NCI-H2107 treated with DMSO at 0.1 percent for 48 hours (cell line): ENCODE results near the gene ITSN1.

Experiments used
- DNase-seq: peaks from one replicate; lab custom pipeline; 2025; ENCODE audit not compliant: unreplicated experiment; lab: John Stamatoyannopoulos, UW

The ITSN1 gene

DNA sequence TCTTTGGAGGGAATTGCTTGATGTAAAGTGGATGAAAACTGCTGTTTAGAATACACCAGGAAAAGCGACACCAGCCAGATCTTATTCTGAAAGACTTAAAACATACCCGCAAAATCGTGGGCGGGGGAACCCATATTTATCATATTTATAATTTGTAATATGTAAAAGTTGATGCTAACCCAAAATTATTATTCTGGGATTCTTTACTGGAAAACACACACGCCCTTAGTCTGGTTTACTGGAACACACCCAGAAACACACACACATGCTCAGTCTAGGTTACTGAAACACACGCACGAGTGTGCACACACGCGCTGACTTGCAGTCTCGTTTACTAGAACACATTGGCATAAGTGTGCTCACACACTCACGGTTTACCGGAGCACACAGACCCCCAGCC lies 240.8 kb downstream of the ITSN1 start:
- no peak for DNase-seq

DNA sequence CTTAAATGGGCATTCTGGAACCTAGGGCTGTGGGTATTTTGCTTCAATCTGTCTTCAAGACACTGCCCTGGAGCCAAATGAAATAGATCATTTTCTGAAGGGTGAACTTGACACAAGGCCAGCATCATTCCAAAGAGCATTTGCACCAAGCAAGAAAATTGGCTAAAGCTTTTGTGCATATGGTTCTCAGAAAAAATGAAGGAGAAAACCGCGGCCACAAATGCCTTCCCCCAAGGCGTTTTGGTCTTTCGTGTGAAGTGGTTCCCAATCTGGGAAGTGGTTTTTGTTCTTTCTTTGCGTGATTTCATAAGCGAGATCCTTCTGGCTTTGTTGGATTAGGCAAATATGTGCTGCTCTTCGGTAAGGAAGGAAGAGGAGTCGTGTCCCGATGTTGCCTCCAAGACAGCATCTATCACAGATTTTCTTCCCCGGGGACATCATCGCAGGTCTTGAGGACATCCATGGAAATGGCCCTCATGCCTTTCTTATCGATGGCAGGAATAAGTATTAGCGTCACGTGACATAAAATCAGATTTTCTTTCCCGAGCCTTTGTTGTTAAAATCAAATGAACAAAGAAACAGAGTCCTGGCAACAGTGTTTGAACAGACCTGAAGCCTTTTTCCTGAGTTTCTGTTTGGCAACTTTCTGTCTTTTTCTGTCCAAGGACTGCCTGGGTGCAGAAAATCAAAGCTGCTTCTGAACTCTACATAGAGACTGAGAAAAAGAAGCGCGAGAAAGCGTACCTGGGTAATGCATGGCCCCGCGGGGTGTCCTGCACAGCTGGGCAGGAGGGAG lies 242.3 kb downstream of the ITSN1 start:
- no peak for DNase-seq

DNA sequence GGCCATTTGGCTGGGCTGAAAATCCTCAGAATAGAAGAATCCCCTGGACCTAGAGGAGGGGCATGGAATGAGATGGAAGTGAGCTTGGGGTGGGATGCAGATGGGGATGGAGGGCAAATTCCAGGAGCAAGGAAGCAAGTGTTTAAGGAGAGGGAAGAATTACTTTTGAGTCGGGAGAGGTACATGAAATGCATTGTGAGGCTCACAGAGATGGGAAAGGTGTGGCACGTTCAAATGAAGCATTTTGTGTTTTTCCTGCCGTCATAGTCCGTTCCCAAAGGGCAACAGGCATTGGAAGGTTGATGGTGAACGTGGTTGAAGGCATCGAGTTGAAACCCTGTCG lies 242.8 kb downstream of the ITSN1 start:
- DNase-seq: no peak

- DNase-seq: no peak
Measured at GRCh38 chr21:33886321-33886720, 244.0 kb downstream of the ITSN1 start.

GRCh38 chr21:33890187-33890586 lies 247.9 kb downstream of the ITSN1 start:
- no peak for DNase-seq

- no peak for DNase-seq
Measured at GRCh38 chr21:33892853-33893252, 250.6 kb downstream of the ITSN1 start.

DNA sequence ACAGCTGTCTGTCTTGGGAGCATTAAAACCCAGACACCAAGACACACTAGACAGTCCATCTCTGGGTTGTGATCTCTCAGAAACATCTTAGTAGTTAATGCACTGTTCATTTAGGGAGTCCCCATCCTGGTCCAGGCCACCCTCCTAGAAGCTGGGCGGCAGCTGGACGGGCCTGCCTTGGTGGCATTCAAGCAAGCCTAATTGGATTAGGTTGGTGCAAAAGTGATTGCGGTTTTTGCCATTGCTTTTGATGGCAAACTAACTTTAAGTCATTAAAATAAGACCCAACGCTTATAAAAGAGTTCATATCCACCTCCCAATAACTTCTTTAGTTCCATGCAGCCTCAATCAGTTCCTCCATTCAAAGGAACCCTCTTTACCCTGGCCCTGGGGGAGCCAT lies 251.6 kb downstream of the ITSN1 start:
- DNase-seq: no peak

GRCh38 chr21:33894736-33895288 lies 252.5 kb downstream of the ITSN1 start:
- DNase-seq: peak; percentile 86

GRCh38 chr21:33895356-33895755 lies 253.1 kb downstream of the ITSN1 start:
- DNase-seq: no peak

GRCh38 chr21:33896691-33897090 lies 254.4 kb downstream of the ITSN1 start:
- no peak for DNase-seq

- no peak for DNase-seq
Measured at GRCh38 chr21:33897098-33897497, 254.8 kb downstream of the ITSN1 start.

GRCh38 chr21:33897739-33898138 lies 255.4 kb downstream of the ITSN1 start:
- DNase-seq: no peak

- DNase-seq: no peak
Measured at GRCh38 chr21:33898586-33898985, 256.3 kb downstream of the ITSN1 start.

- DNase-seq: no peak
Measured at GRCh38 chr21:33899199-33899598, 256.9 kb downstream of the ITSN1 start.

GRCh38 chr21:33901412-33902288 lies 259.3 kb downstream of the ITSN1 start:
- DNase-seq: peak; percentile 10

DNA sequence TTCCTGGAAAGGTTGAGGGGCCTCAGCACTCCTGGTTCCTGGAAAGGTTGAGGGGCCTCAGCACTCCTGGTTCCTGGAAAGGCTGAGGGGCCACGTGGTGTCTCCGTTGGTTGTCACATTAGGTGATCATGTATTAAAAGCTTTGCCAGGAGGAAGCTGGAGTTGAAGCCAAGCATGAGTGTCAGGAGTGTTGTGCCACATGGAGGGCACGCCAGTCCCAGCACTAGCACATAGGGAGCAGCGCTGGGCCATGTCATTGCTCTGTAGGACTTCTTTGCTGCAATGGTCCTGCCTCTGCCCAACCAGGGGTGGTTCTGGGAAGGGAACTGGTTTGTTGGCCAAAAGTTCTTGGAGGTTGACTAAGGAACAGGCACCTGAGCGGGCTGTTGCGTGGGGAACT lies 260.0 kb downstream of the ITSN1 start:
- DNase-seq: no peak

DNA sequence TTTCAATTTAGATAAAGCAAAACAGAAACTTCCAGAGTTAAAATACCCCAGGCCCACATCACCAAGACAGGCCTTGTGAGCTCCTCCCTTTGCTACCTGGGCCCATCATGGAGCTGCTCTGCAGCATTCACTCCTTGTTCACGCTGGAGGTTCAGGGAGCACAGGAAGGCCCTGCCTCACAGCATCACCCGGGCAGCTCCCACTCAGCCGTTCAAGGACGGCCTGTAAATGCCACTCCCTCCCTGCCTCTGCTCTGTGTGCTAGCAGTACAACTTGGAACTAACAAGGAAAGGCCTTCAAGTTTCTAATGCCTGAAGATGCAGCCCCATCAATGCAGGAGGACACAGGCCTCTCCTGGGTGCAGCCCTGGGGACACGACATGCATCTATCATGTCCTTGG lies 261.7 kb downstream of the ITSN1 start:
- DNase-seq: no peak

DNA sequence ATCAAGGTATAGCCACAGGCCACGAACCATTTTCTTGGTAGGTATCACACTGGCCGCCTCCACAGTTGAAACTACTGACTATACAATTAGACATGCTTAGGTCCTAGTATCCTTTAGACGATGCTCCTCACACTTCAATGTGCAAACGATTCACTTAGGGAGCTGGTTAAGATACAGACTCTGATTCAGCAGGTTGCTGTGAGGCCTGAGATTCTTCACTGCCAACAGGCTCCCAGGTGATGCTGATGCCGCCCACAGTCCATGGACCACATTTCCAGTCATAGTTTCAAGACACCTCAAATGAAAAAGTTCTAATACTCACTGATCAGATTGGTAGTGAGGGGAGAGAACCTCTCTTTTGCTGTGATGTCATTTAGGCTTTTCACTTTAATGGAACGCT lies 266.5 kb downstream of the ITSN1 start:
- no peak for DNase-seq

GRCh38 chr21:33909756-33910155 lies 267.5 kb downstream of the ITSN1 start:
- DNase-seq: no peak

DNA sequence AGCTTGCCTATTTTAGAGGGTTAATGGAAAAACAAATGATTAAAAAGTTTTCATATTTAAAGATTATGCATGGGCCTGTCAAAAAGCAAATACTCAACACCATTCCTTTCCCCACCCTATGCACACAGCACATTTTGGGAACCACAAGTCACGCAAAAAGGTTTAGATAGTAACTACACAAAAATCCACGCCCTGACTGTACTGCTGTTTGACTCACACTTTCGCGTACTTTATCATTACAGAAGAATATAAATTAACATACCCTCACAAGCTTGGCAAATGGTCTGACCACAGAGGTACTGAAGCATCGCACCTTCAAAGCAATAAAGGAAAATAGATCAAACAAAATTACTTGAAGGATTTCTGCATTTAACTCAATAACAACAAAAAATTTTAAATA lies 271.9 kb downstream of the ITSN1 start:
- DNase-seq: no peak

DNA sequence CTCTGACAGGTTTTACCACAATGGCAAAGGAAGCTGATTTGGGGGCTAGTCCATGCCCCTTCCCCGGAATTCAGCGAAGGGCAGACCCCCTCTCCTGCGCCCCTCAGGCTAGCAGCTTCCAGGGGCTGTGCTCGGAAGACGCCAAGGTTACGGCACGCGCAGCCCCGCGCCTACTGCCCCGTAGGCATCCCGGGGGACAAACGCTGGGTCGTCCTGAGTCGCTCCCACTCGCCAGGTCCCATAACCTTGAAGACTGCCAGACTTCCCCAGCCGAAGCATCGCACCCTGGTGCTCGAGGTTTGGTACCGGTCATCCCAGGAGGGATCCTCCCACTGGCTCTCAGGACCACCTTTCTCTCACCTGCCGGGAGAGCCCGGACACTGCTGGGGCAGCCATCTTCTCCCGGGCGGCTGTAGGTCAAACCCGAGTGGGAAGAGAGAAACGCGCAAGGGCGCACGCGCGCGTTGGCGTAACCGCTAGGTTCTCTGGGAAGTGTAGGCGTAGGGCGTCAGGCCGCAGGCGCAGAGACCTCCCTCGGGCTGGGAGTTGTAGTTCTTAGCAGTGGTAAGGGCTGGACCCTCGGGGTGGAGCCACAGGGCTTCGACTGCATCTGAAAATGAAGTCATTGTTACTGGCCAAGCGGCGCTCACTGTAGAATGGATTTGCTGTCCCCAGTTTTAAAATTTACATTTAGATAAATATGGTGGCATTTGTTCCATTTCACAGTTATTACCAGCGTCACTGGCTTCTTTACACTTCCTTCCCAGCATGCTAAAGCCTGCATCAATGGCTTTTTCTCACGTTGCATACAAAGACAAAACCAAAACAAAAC lies 273.3 kb downstream of the ITSN1 start, which contains the start of gene ATP5PO:
TSS of gene ATP5PO (minus strand) at position 437 of the 832 bp plus-strand sequence. CDS start at position 396, 41 bp downstream.
- DNase-seq: peak; percentile 98
